ENCODE data around the gene YY2. TPM values are rescaled to one million over a fixed set of nuclear protein-coding genes. Genes with fewer than 3 reads are reported as not detected.

YY2 gene
- total RNA-seq, 2 experiments from 2014 or later: 0.79 to 1.3 TPM

GRCh38 chrX:21883258-21883657 lies 27.5 kb downstream of the YY2 start:
- Mint-ChIP-seq H3K9me3 (no peaks in the 10 kb centered on the region), H3K4me1 (ENCODE audit: low read depth) (no peaks in the 10 kb centered on the region), H3K36me3 (ENCODE audit: low read depth) (peaks cover 3% of the 10 kb centered on the region), H3K27ac (no peak overlapping the region), H3K27me3 (ENCODE audit: low read depth) (no peaks in the 10 kb centered on the region), H3K4me3 (no peak overlapping the region)
- CTCF ChIA-PET: interaction anchor here (0.5 to 0.6 kb wide), 2 partner anchors 13 to 242 kb away, joined by 3 to 4 read pairs; no protein-coding TSS in a partner anchor
- no peak for DNase-seq
- intact Hi-C loops (cut with micrococcal nuclease): no loop called here

DNA sequence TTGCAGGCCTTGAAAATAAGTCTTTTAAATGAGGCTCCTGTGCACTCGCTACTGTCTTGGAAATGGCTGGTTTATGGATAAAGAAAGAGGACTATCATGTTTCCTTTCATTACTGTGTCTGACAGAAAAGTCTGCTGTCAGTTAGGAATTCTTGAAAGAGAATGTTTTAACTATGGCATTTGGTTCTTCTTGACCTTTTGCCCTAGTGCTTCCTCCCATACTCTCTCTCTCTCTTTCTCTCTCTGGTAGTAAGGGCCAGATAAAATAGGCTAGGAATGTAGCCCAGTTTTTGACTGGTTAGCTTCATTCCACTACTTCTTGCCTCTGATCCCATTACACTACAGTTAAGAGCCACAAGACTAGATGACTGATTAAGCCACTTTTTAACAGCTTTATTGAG lies 29.8 kb downstream of the YY2 start:
- peaks cover 3% of the 10 kb centered on the region for H3K36me3 Mint-ChIP-seq (ENCODE audit: low read depth)
- DNase-seq: no peak
- no peaks in the 10 kb centered on the region for H3K4me1 Mint-ChIP-seq (ENCODE audit: low read depth)
- H3K4me3 Mint-ChIP-seq: no peak overlapping the region
- no peak overlapping the region for H3K27ac Mint-ChIP-seq
- H3K27me3 Mint-ChIP-seq (ENCODE audit: low read depth): no peaks in the 10 kb centered on the region
- H3K9me3 Mint-ChIP-seq: no peaks in the 10 kb centered on the region
- CTCF ChIA-PET: no interaction called here
- intact Hi-C loops (cut with micrococcal nuclease): no loop called here

- intact Hi-C loops (cut with micrococcal nuclease): no loop called here
- Mint-ChIP-seq H3K27me3 (ENCODE audit: low read depth) (no peaks in the 10 kb centered on the region), H3K4me3 (no peak overlapping the region), H3K4me1 (ENCODE audit: low read depth) (no peaks in the 10 kb centered on the region), H3K36me3 (ENCODE audit: low read depth) (no peaks in the 10 kb centered on the region), H3K27ac (no peak overlapping the region), H3K9me3 (no peaks in the 10 kb centered on the region)
- DNase-seq: no peak
- CTCF ChIA-PET: no interaction called here
Measured at GRCh38 chrX:21905313-21905712, 49.5 kb downstream of the YY2 start.

DNA sequence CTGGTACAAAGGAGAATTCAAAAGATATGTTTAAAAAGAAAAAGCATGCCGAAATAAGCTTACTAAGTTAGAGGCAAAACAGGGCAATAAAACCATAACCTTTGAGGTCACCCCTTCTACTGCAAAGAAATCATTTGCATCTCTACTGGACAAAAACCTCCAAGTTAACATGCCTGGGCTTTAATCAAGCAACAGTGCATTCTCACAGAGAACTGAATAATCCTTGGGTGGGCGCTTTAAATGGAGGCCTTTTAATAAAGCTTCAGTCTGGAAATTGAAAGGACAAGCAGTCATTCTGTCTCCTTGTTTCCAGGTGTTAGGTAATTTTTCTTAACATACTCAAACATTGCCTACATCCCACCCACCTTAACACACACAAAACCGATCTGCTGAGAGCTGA lies 50.2 kb downstream of the YY2 start:
- Mint-ChIP-seq H3K4me3 (no peak overlapping the region), H3K27ac (no peak overlapping the region), H3K4me1 (ENCODE audit: low read depth) (no peaks in the 10 kb centered on the region), H3K27me3 (ENCODE audit: low read depth) (no peaks in the 10 kb centered on the region), H3K36me3 (ENCODE audit: low read depth) (no peaks in the 10 kb centered on the region), H3K9me3 (no peaks in the 10 kb centered on the region)
- intact Hi-C loops (cut with micrococcal nuclease): no loop called here
- DNase-seq: no peak
- CTCF ChIA-PET: no interaction called here

DNA sequence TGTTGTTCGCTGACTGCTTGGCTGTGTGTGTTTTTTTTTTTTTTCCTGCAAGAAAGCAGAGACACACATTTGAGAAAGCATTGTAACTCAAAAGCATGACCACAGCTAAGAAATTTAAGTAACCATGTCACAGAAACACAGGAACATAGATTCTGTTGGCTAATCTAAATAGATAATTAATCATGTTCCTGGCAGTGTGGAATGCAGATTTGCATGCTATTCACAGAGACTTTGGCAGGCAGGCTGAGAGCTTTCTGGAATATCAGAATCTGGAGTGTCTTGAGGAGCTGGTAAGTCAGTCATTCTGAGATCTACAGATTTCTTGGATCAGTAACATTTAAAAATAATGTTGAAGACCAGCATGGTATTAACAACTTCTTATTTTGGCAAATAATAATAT lies 51.5 kb downstream of the YY2 start:
- no peak overlapping the region for H3K4me3 Mint-ChIP-seq
- CTCF ChIA-PET: no interaction called here
- no peaks in the 10 kb centered on the region for H3K9me3 Mint-ChIP-seq
- H3K27ac Mint-ChIP-seq: no peak overlapping the region
- no peaks in the 10 kb centered on the region for H3K36me3 Mint-ChIP-seq (ENCODE audit: low read depth)
- H3K4me1 Mint-ChIP-seq (ENCODE audit: low read depth): peaks cover 2% of the 10 kb centered on the region
- no peak for DNase-seq
- no peaks in the 10 kb centered on the region for H3K27me3 Mint-ChIP-seq (ENCODE audit: low read depth)
- intact Hi-C loops (cut with micrococcal nuclease): no loop called here

Other genes starting within 250 kb of the YY2 start
- gene KLHL34, start 197.7 kb upstream of the YY2 start, total RNA-seq: 1 to 10 TPM; 1.1 to 1.2 TPM
- not detected for gene SMPX, start 97.9 kb upstream of the YY2 start, total RNA-seq
- gene MBTPS2, start 16.4 kb upstream of the YY2 start, total RNA-seq: 1 to 10 TPM; 4.7 to 5.4 TPM
- 100 to 1,000 TPM; 148 to 156 TPM for gene SMS, start 84.7 kb downstream of the YY2 start, total RNA-seq
- under 1 TPM; 0.31 to 0.64 TPM for gene PHEX, start 176.3 kb downstream of the YY2 start, total RNA-seq

Data from activated naive CD4-positive, alpha-beta T cell treated with anti-CD3 and anti-CD28 coated beads for 36 hours (primary cell).